ENCODE data around the gene TMEM31. TPM values are rescaled to one million over a fixed set of nuclear protein-coding genes. Genes with fewer than 3 reads are reported as not detected.

TMEM31 gene
- total RNA-seq, 1 donor from 2014 or later = 0.74 TPM

DNA sequence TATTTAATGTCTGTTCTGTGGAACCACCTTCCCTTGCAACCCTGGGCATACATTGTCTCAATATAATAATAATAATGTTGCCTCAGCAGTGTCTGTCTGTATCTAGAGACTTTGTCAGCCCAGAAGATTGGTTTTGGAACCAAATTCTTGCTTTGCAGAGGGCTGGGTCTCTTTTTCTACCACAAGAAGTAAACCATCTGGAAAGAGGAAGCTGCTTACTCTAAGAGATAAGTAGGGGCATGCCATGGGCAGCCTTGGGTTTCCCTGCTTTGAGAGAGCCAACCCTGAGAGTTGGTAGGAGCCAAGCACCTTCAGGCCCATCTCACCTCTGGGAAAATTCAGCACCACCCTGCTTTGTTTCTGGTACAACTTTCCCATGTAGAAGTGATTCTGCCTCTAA, 27.0 kb downstream of the TMEM31 start:
- H3K4me3 Mint-ChIP-seq = no peak overlapping the region
- no peaks in the 10 kb centered on the region for H3K36me3 Mint-ChIP-seq

GRCh38 chrX:103739421-103739820, 28.7 kb downstream of the TMEM31 start:
- TF ChIP-seq, protein P1, sequence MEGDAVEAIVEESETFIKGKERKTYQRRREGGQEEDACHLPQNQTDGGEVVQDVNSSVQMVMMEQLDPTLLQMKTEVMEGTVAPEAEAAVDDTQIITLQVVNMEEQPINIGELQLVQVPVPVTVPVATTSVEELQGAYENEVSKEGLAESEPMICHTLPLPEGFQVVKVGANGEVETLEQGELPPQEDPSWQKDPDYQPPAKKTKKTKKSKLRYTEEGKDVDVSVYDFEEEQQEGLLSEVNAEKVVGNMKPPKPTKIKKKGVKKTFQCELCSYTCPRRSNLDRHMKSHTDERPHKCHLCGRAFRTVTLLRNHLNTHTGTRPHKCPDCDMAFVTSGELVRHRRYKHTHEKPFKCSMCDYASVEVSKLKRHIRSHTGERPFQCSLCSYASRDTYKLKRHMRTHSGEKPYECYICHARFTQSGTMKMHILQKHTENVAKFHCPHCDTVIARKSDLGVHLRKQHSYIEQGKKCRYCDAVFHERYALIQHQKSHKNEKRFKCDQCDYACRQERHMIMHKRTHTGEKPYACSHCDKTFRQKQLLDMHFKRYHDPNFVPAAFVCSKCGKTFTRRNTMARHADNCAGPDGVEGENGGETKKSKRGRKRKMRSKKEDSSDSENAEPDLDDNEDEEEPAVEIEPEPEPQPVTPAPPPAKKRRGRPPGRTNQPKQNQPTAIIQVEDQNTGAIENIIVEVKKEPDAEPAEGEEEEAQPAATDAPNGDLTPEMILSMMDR (IDR thresholded peaks at IDR 0.05; ENCODE audit: unreplicated experiment) = no peak
- Mint-ChIP-seq H3K36me3 (no peaks in the 10 kb centered on the region), H3K4me3 (no peak overlapping the region), H3K9me3 (peaks cover 10% of the 10 kb centered on the region), H3K27me3 (ENCODE audit: low read depth) (no peaks in the 10 kb centered on the region), H3K27ac (no peak overlapping the region), H3K4me1 (no peaks in the 10 kb centered on the region)
- no peak for DNase-seq (ENCODE audit: low spot score in 2 of 2, unreplicated experiment in 2 of 2)

More for the DNA sequence above, 27.0 kb downstream of the TMEM31 start:
- no peaks in the 10 kb centered on the region for H3K27me3 Mint-ChIP-seq (ENCODE audit: low read depth)
- H3K27ac Mint-ChIP-seq = no peak overlapping the region
- TF ChIP-seq, protein P1 (IDR thresholded peaks at IDR 0.05; ENCODE audit: unreplicated experiment) = no peak
- DNase-seq (ENCODE audit: low spot score in 2 of 2, unreplicated experiment in 2 of 2) = no peak
- no peaks in the 10 kb centered on the region for H3K4me1 Mint-ChIP-seq
- peaks cover 10% of the 10 kb centered on the region for H3K9me3 Mint-ChIP-seq

- Mint-ChIP-seq H3K9me3 (peaks cover 4% of the 10 kb centered on the region), H3K27ac (no peak overlapping the region), H3K36me3 (no peaks in the 10 kb centered on the region), H3K4me1 (no peaks in the 10 kb centered on the region), H3K4me3 (no peak overlapping the region), H3K27me3 (ENCODE audit: low read depth) (no peaks in the 10 kb centered on the region)
- no peak for DNase-seq (ENCODE audit: low spot score in 2 of 2, unreplicated experiment in 2 of 2)
- TF ChIP-seq, protein P1 (IDR thresholded peaks at IDR 0.05; ENCODE audit: unreplicated experiment) = no peak
Measured at GRCh38 chrX:103741879-103742278, 31.2 kb downstream of the TMEM31 start.

DNA sequence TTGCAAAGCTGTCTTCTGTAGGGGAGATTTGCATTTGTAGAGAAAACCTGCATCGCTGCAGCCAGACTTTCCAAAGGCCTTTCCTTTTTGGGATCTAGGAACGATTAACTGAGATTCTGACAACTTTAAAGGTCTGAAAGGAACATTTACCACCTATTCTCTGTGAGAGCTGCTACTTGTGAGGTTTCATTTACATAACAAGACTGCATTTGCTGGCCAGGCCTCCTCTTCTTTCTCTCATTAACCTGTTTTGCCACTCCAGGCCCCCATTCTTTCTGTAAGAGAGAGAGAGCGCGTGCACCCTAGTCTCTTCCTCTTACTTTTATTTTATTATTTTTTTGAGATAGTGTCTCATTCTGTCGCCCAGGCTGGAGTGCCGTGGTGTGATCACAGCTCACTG, 31.6 kb downstream of the TMEM31 start:
- Mint-ChIP-seq H3K36me3 (no peaks in the 10 kb centered on the region), H3K27ac (no peak overlapping the region), H3K27me3 (ENCODE audit: low read depth) (no peaks in the 10 kb centered on the region), H3K4me3 (no peak overlapping the region), H3K9me3 (peaks cover 4% of the 10 kb centered on the region), H3K4me1 (no peaks in the 10 kb centered on the region)
- TF ChIP-seq, protein P1 (IDR thresholded peaks at IDR 0.05; ENCODE audit: unreplicated experiment) = no peak
- DNase-seq (ENCODE audit: low spot score in 2 of 2, unreplicated experiment in 2 of 2) = no peak

DNA sequence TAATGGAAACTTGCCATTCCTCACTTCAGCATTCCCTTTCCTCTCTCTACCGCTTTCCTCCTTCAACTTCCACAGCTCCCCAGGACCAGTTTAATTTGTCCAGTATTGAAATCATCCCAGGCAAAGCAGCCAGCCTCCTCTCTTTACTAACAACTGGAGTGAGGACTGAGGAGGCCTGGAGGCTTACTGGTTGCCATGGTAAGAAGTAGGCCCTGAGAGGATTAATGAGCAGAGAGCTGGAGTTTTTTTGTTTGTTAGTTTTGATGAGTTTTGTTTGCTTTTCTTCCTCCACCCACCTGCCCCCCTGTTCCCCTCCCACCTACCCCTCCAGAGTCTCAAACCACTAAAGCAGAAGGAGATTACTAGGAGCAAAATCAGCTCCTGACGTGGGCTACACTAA, 36.5 kb downstream of the TMEM31 start:
- H3K4me1 Mint-ChIP-seq = no peaks in the 10 kb centered on the region
- no peak overlapping the region for H3K4me3 Mint-ChIP-seq
- H3K27me3 Mint-ChIP-seq (ENCODE audit: low read depth) = no peaks in the 10 kb centered on the region
- H3K9me3 Mint-ChIP-seq = peaks cover 12% of the 10 kb centered on the region
- DNase-seq (ENCODE audit: low spot score in 2 of 2, unreplicated experiment in 2 of 2) = no peak
- no peak overlapping the region for H3K27ac Mint-ChIP-seq
- TF ChIP-seq, protein P1 (IDR thresholded peaks at IDR 0.05; ENCODE audit: unreplicated experiment) = no peak
- no peaks in the 10 kb centered on the region for H3K36me3 Mint-ChIP-seq

DNA sequence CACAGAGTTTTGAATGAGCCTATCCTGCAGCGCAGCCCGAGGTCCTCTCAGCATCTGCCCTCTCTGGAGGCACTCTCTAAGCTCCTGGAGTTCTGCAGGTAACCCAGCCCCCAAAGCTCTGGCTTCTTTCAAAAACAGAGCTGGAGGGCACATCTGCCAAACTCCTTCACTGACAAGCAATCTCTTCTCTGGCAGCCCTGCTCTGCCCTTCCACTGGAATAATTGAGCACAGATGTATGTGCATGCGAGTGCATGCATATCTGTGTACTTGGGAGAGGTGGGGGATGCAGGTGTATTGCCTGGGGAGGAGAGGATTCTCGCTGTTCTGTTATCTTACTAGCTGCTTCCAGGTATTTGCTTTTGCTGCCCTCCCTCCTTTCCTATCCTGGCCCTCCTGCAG, 43.7 kb downstream of the TMEM31 start:
- no peaks in the 10 kb centered on the region for H3K27me3 Mint-ChIP-seq (ENCODE audit: low read depth)
- H3K9me3 Mint-ChIP-seq = peaks cover 31% of the 10 kb centered on the region
- no peak overlapping the region for H3K4me3 Mint-ChIP-seq
- TF ChIP-seq, protein P1 (IDR thresholded peaks at IDR 0.05; ENCODE audit: unreplicated experiment) = no peak
- no peak overlapping the region for H3K27ac Mint-ChIP-seq
- no peak for DNase-seq (ENCODE audit: low spot score in 2 of 2, unreplicated experiment in 2 of 2)
- no peaks in the 10 kb centered on the region for H3K36me3 Mint-ChIP-seq
- no peaks in the 10 kb centered on the region for H3K4me1 Mint-ChIP-seq
